GM18858 (cell line): ENCODE results near the gene AUTS2.
"Not testable (repeated sequence)": the region's sequence is repeated elsewhere in the genome, so short reads cannot be mapped to it uniquely, and the experiment has no call there.

ENCODE experiments used
- ATAC-seq: cut with Tn5 transposase; IDR thresholded peaks from one replicate; pipeline ENCODE4 v1.9.1; 2021; ENCODE audit not compliant: unreplicated experiment

Gene AUTS2

DNA sequence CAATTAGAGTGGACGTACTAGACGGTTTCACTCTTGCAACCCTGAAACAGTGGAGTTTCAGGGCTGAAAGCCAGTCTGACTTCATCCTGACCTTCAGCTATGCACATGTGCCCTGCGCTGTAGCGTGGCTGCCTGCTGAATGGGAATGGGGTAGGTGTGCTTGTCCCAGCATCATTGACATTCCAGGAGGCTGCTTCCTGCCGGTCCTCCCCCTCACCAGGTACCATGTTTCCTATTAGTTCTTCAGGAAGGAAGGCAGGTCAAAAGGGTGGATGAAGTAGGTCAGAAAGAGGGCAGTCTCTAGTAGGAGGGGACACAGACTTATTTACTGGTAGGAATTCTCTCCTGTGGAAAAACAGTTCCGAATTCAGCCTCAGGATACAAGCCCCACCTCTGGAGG is 981.9 kb downstream of the AUTS2 start:
- no peak for ATAC-seq

DNA sequence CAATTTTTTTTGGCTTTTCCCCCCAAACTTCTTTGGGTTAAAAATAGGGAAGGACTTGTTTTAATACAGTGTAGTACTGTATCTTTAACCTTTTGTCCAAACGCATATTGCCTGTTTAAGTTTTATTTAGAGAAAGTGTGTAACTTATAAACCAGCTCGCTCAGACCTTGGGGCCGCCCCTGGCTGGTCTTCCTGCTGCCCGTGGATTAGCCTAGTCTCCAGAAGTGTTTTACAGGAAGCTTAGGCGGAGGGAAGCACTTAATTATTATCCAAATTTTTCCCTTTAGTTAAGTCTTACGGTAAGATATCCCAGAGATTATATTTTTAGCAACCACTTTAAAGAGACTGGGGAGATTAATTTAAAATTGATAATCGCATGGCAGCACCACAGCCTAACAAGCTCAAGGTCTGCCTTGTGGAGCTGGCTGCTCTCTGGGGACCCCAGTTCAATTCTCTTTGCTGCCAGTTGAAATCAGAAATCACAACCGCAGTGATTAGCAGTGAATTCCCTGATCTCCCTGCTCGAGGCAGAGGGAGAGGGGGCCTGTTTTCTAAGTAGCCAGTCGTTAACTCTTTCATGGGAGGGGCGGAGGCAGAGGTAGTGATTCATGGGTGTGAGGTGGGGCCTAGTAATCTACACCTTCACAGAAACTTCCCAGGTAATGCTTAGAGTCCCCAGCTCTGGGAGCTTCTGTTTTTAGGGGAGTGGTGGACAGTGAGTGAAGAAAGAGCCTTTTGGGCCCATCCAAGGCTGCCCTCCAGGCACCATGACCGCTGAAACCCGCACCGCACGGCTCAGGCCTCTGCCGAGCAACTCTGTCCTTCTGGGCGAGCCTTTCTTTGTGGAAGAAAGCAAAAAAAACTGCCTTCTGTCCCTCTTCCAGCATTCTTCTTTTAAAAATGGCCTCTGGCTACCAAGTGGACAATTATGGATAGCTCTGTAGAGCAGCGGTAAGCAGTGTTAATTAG is 984.9 kb downstream of the AUTS2 start:
- ATAC-seq, result no peak

- ATAC-seq, result no peak
Observed at GRCh38 chr7:70583965-70584883, 985.9 kb downstream of the AUTS2 start.

DNA sequence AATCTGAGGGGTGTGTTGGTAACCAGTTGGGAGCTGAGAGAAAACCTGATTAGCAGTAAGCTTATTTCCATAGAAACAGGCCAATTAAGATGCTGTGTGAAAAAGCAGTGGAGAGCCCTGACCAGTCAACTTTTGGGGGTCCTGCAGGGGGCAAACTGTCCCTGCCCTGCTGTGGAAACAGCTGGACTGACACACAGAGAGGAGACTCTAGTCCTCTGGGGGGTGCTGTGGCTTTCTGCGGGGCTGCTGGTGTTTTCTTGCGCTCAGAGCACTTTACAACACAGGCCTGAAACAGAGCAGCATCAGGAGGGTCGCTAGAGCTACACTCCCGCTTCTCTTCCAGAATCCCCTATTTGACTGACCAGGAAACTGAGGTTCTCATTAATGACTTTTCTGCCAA is 986.8 kb downstream of the AUTS2 start:
- ATAC-seq, result no peak

- ATAC-seq, result no peak
Observed at GRCh38 chr7:70586822-70587221, 988.5 kb downstream of the AUTS2 start.

DNA sequence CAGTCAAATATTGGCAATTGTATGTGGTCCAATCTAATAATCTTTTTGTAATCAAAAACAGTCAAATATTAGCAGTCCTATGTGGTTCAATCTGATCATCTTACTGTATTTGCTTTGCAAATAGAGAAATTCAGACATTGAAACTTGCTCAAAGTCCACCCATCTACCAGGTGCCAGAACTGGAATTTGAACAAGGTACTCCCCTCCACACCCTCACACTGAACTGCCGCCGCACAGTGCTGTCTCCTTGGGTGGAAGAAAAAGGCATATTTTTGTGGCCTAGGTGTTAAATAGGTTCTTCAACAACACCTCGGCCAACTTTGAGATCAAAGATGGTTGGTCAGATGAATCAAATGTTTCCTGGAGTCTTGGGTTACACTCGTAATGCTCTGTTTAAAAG is 989.5 kb downstream of the AUTS2 start:
- ATAC-seq, result no peak

DNA sequence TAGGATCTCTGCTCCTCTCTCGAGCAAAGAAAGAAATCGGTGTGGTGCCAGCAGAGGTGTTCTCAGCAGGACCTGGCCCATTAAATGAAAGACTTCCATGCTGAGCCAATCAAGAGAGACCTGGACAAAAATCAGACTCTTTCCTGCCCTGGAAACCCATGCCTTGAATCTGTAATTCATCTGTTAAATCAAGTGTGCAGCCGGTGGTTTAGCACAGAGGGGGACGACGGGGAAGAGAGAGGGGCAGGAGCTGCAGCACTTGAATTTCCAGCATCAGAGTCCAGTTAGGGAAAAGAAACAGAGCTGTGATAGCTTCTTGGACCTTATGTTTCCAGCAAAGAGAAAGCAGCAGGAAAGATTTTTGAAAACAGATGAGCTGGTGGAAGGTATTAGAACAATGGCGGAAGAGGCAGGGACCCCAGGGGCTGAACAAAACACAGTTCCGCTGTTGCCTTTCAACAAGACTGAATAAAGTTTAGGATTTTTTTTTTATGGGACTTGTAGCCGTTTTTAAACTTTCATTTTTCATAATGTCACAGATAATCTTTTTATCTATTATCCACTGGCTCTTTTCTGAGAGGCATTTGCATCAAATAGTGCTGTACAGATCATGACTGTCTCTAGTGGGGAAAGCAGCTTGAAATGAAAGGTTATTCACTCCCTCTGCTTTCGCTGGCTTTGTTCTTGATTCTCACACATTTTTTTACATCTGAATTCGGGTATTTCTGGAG is 990.1 kb downstream of the AUTS2 start:
- no peak for ATAC-seq

GRCh38 chr7:70589010-70589409 is 990.7 kb downstream of the AUTS2 start:
- no peak for ATAC-seq

GRCh38 chr7:70589590-70589989 is 991.3 kb downstream of the AUTS2 start:
- ATAC-seq, result no peak

GRCh38 chr7:70590126-70590854 is 992.0 kb downstream of the AUTS2 start:
- no peak for ATAC-seq

DNA sequence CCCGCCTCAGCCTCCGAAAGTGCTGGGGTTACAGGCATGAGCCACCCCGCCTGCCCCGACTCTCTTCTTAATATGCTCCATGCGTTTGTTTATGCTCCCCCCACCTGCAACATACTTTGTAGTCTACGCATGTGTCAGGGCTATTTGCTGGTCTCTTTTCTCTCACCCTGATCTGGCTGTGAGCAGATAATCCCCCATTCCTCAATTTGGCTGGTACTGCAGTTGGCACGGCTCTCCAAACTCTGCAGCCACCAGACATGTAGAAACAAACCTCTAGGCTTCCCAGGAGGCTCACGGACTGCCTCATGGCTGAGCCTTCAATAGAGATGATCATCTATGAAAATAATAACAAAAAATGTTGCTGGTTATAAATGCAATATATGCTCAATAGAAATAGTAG is 993.4 kb downstream of the AUTS2 start:
- no peak for ATAC-seq

DNA sequence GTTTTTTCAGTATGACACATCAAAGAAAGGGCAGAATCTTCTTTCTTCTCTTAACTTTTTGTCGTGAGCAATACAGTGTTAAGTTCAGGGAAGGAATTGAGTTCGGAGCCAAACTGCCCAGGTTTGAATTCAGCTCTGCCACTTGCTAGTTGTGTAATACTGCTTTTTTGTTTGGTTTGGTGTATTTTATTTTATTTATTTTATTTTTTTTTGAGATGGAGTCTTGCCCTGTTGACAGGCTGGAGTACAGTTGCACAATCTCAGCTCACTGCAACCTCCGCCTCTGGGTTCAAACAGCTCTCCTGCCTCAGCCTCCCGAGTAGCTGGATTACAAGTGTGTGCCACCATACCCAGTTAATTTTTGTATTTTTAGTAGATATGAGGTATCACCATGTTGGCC is 993.9 kb downstream of the AUTS2 start:
- no peak for ATAC-seq

GRCh38 chr7:70594170-70594569 is 995.9 kb downstream of the AUTS2 start:
- no peak for ATAC-seq

DNA sequence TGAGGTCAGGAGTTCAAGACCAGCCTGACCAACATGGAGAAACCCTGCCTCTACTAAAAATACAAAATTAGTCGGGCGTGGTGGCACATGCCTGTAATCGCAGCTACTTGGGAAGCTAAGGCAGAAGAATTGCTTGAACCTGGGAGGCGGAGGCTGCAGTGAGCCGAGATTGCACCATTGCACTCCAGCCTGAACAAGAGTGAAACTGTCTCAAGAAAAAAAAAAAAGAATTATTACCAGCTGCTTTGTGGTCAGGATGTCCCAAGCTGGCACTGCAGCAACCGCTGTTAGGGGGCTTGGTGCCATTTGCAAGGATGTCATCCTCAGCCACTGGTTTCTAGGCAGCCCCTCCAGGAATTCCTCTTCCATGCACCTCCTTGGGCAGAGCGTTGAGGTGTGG is 996.6 kb downstream of the AUTS2 start:
- not testable (repeated sequence) for ATAC-seq

DNA sequence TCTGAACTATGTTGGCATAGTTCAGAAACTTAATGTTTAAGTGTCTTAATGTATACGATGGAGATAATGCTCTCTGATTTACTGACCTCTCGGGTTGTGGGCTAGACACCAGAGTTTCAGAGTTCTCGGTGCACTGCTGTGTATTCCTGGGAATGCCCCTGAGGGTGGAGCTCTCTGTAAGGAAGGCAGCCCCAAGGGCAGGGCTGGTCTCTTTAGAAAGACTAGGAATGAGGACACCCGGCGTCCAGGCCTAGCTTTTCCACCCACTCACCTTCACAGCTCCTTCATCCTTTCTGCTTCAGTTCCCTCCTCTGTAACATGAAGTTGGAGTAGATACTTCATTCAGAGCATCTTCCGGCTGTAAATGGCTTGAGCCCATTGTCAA is 997.1 kb downstream of the AUTS2 start:
- ATAC-seq, result no peak

DNA sequence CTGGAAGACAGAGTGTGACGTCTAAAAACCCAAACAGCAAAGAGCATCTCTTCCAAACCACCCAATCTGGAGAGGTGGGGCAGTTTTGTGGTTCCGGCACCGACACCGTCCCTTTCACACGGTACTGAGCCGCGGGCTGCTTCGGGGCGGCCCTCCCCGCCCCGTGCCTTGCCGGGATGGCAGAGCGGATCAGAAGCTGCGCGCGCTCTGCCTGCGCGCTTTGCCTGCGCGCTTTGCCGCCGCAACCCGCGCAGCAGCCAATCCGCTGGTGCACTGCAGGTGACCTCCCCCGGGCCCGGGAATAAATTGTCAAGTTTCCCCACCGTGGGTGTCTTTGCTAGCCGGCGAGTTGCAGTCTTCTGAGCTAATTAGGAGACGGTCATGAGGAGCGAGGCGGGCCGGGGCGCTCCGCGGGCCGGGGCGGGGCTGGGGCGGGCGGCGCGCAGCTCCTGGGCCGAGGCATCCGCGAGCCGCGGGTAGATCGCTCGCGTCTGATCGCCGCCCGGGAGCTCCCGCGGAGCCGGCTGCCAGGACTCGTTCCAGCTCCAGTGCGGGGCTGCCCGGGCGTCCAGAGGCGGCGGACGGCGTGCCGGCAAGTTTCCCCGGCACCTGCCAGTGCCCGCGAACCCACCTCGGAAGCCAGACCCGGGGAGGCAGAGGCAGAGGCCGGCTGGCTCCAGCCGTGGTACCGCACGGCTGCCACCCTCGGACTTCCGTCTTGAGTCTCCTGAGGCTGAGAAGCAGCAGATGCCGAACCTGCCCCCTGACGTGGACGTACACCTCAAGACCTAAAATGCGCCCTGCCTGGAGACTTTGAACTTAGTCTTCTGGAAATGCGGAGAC is 997.7 kb downstream of the AUTS2 start:
- no peak for ATAC-seq

DNA sequence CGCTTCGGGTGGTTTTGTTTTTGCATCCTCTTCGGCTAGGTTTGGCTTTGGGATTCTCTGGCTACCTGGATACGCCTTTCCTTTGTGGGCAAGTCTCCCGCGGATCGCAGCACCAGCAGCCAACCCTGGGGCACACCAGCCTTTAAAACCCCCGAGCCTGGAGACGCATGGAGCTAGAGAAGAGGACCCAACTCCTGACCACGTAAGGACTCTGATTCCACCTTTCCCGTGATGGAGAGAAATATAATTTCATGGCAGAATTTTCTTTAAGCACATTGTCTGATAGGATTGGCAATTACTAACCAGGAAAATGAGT is 998.3 kb downstream of the AUTS2 start:
- no peak for ATAC-seq

- no peak for ATAC-seq
Observed at GRCh38 chr7:70597066-70597465, 998.8 kb downstream of the AUTS2 start.

GRCh38 chr7:70598976-70599375 is 1000.7 kb downstream of the AUTS2 start:
- no peak for ATAC-seq
